K562 (cell line): ENCODE results near the gene TMEM135. TPM values are rescaled to one million over a fixed set of nuclear protein-coding genes. Genes with fewer than 3 reads are reported as not detected.

Experiments
- ATAC-seq: fragments of 200-7000 bp; cut with Tn5 transposase; 3 replicates; pipeline ENCODE4 v1.9.1; 2020; ENCODE audit warnings: moderate library complexity
- BruUV-seq: library from RNA; stranded (reverse); fragments of 400-500 nt; replicated peaks from 2 replicates; lab custom pipeline; 2021; lab: Mats Ljungman, UMichigan
- CTCF ChIA-PET: fragments of 300-600 bp; formaldehyde crosslinking; extraction: SDS; loops from one replicate; lab custom pipeline; 2021; ENCODE audit warnings: low intra/inter-chr PET ratio; lab: Yijun Ruan, JAX
- POLR2A ChIA-PET: fragments of 300-600, 350-650 bp; sonication (Branson Sonifier 250); formaldehyde crosslinking; extraction: SDS; loops from one replicate; lab custom pipeline; 2021; ENCODE audit warnings: antibody characterized with exemption, inconsistent platforms; lab: Yijun Ruan, JAX
- DNase-seq, 4 experiments: peaks; one replicate each; pipeline versions ENCODE4 v3.0.0 to v3.0.0-alpha.2; 2011 to 2018; ENCODE audit warnings: low spot score in 3 of 4, mixed read lengths in 3 of 4; ENCODE audit errors: extremely low read depth in 1 of 4
- FAIRE-seq: peaks from 2 replicates; lab custom pipeline; 2011; peaks lifted over from hg19 to GRCh38; lab: Jason Lieb, UNC
- H2AFZ ChIP-seq: 2 replicates; pipeline ENCODE4 v1.6.0; 2011; ENCODE audit warnings: low read depth, low read length, control low read depth, inconsistent platforms
- H3K27ac ChIP-seq: fragments of 200-600 bp; 3 replicates; pipeline ENCODE4 v1.8.0; 2011; ENCODE audit warnings: low read depth, mild to moderate bottlenecking, control low read depth, inconsistent platforms, low read length, moderate library complexity, mixed read lengths; ENCODE audit errors: extremely low read depth
- H3K27me3 ChIP-seq, 2 experiments: fragments of 300-600 bp in 1 of 2; 2 replicates in 1 of 2; 3 replicates in 1 of 2; pipeline versions ENCODE4 v1.6.0 to v1.8.0; 2011; ENCODE audit warnings: inconsistent platforms in 2 of 2, low read length in 2 of 2, mild to moderate bottlenecking in 1 of 2, mixed read lengths in 1 of 2, moderate library complexity in 1 of 2; ENCODE audit not compliant: control insufficient read depth in 2 of 2, insufficient read depth in 2 of 2
- H3K36me3 ChIP-seq: fragments of 300-600 bp; 3 replicates; pipeline ENCODE4 v1.8.0; 2011; ENCODE audit warnings: mild to moderate bottlenecking, low read length, inconsistent platforms; ENCODE audit not compliant: control insufficient read depth, insufficient read depth
- H3K4me1 ChIP-seq, 2 experiments: fragments of 200-600 bp in 1 of 2; replicated peaks in 1 of 2; 2 replicates in 1 of 2; 3 replicates in 1 of 2; pipeline versions ENCODE4 v1.5.1 to v1.8.0; 2011; ENCODE audit warnings: inconsistent platforms in 2 of 2, low read length in 2 of 2, mild to moderate bottlenecking in 1 of 2, mixed read lengths in 1 of 2, moderate library complexity in 1 of 2; ENCODE audit not compliant: control insufficient read depth in 2 of 2, insufficient read depth in 2 of 2
- H3K4me2 ChIP-seq: 2 replicates; pipeline ENCODE4 v1.6.1; 2011; ENCODE audit warnings: low read length, control low read depth, inconsistent platforms, mixed read lengths; ENCODE audit not compliant: insufficient read depth
- H3K4me3 ChIP-seq: fragments of 200-600 bp; sonication (generic), shearing (Covaris generic); 2 replicates; pipeline ENCODE4 v1.5.1; 2016; ENCODE audit warnings: control low read depth, inconsistent platforms
- H3K79me2 ChIP-seq: fragments of 200-600 bp; 3 replicates; pipeline ENCODE4 v1.8.0; 2011; ENCODE audit warnings: low read length, inconsistent platforms; ENCODE audit not compliant: control insufficient read depth, insufficient read depth
- H3K9ac ChIP-seq, 2 experiments: 2 replicates each; pipeline versions ENCODE4 v1.6.0 to v1.6.1; 2011; ENCODE audit warnings: low read depth in 2 of 2, low read length in 2 of 2, control low read depth in 1 of 2, inconsistent platforms in 1 of 2, mild to moderate bottlenecking in 1 of 2, mixed read lengths in 1 of 2; ENCODE audit not compliant: insufficient read depth in 1 of 2
- H3K9me1 ChIP-seq: one replicate; pipeline ENCODE4 v1.6.0; 2011; ENCODE audit warnings: inconsistent platforms, mild to moderate bottlenecking, low read length, moderate library complexity; ENCODE audit not compliant: control insufficient read depth, insufficient read depth
- H3K9me3 ChIP-seq: replicated peaks from 2 replicates; pipeline ENCODE4 v1.5.1; 2011; ENCODE audit warnings: low read depth, low read length, inconsistent platforms; ENCODE audit not compliant: control insufficient read depth, insufficient read depth
- H4K20me1 ChIP-seq: replicated peaks from 2 replicates; pipeline ENCODE4 v1.6.1; 2011; ENCODE audit warnings: low read length, inconsistent platforms, mixed read lengths; ENCODE audit not compliant: control insufficient read depth, insufficient read depth
- CUX1 ChIP-seq: fragments of 200-800 bp; sonication (Bioruptor generic); IDR thresholded peaks from 2 replicates; pipeline ENCODE4 v1.6.1; 2016; ENCODE audit warnings: missing genetic modification characterization, missing compliant biosample characterization
- ELF4 ChIP-seq: fragments of 450-650 bp; formaldehyde crosslinking; IDR thresholded peaks from 2 replicates; pipeline ENCODE4 v1.4.0; 2022; ENCODE audit warnings: missing genetic modification characterization
- ETV5 ChIP-seq: sonication (generic); formaldehyde crosslinking; IDR thresholded peaks from 2 replicates; pipeline ENCODE4 v1.4.0; 2020; ENCODE audit warnings: low read depth, mild to moderate bottlenecking, missing genetic modification reagents
- MLLT1 ChIP-seq, 2 experiments: fragments of 450-650 bp; IDR thresholded peaks; 2 replicates each; pipeline ENCODE4 v1.6.1; 2016
- NR2C1 ChIP-seq, 2 experiments: fragments of 450-650 bp; IDR thresholded peaks; 2 replicates each; pipeline ENCODE4 v1.6.1; 2017; ENCODE audit warnings: mild to moderate bottlenecking in 2 of 2, antibody characterized with exemption in 1 of 2, inconsistent platforms in 1 of 2, missing compliant biosample characterization in 1 of 2, missing genetic modification characterization in 1 of 2
- RBBP5 ChIP-seq: fragments of 200-600 bp; sonication (generic); IDR thresholded peaks from 2 replicates; pipeline ENCODE4 v1.6.1; 2012; ENCODE audit warnings: borderline replicate concordance, mild to moderate bottlenecking, low read length, control low read depth, inconsistent platforms; ENCODE audit not compliant: insufficient read depth, poor library complexity, severe bottlenecking
- RERE ChIP-seq: sonication (generic); formaldehyde crosslinking; IDR thresholded peaks from 2 replicates; pipeline ENCODE4 v1.8.0; 2023; ENCODE audit warnings: missing genetic modification reagents, mild to moderate bottlenecking, borderline replicate concordance
- SMAD4 ChIP-seq: fragments of 250-450 bp; sonication (Bioruptor Pico); conservative IDR thresholded peaks from 2 replicates; pipeline ENCODE4 v1.8.0; 2021; ENCODE audit warnings: inconsistent platforms, mild to moderate bottlenecking, moderate library complexity
- ZNF436 ChIP-seq: fragments of 250-450, 450-650 bp; sonication (Bioruptor Pico); formaldehyde crosslinking; IDR thresholded peaks from 2 replicates; pipeline ENCODE4 v1.7.0; 2020; ENCODE audit warnings: mild to moderate bottlenecking
- WGBS: fragments of 100-300 bp; shearing (Covaris generic); methylation state at CpG from one replicate; pipeline ENCODE4 v1.1.6; 2016; ENCODE audit warnings: low coverage, mixed read lengths; ENCODE audit not compliant: insufficient coverage; ENCODE audit errors: missing lambda C conversion rate; 5-methylcytosine and 5-hydroxymethylcytosine counted together
- in situ Hi-C: fragments of 300-500 bp; cut with MboI; formaldehyde crosslinking; loops from 4 replicates; pipeline ENCODE4 v1.15.0; 2018; ENCODE audit warnings: inconsistent platforms, mixed read lengths
- intact Hi-C: fragments of 100-400 bp; cut with micrococcal nuclease; formaldehyde crosslinking; loops from 2 replicates; pipeline ENCODE4 v1.14.2; 2022
- polyA plus RNA-seq, 8 experiments: library from polyadenylated mRNA; depleted of rRNA in 4 of 8; stranded (reverse) in 5 of 8; unstranded in 3 of 8; fragments of >200 nt; fragmentation: Nextera tagmentation in 2 of 8; fragmentation: Illumina TruSeq in 1 of 8; extraction: Ambion mirVana in 2 of 8; extraction: Trizol in 1 of 8; gene quantifications; 2 replicates each; pipeline versions ENCODE4 v1.2.1 to v1.2.3, GENCODE V29; 2011 to 2014; ENCODE audit warnings: inconsistent platforms in 1 of 8, missing spikeins in 1 of 8
- total RNA-seq, 7 experiments: library from RNA; depleted of rRNA in 6 of 7; stranded (reverse); fragments of >200 nt in 6 of 7; fragmentation: Illumina TruSeq in 2 of 7; extraction: Trizol in 2 of 7; gene quantifications; 2 replicates each; pipeline versions ENCODE4 v1.2.1 to v1.2.3, GENCODE V29; 2011 to 2021; ENCODE audit warnings: low replicate concordance in 1 of 7

Gene TMEM135
- total and polyA plus RNA-seq, 9 of the 15 experiments (the other 6 are each of a cell fraction or from before 2014, with no cell fraction given): 17.3 to 53.6 (median 24.9) TPM

GRCh38 chr11:87116185-87116584 is 78.5 kb downstream of the TMEM135 start:
- H3K27me3 ChIP-seq: no peaks in the 10 kb centered on the region
- intact Hi-C loops: no loop called here
- no peak for TF ChIP-seq RBBP5
- TF ChIP-seq NR2C1 (IDR thresholded peaks at IDR 0.05): no peak
- TF ChIP-seq NR2C1 (tag; IDR thresholded peaks at IDR 0.05): no peak
- TF ChIP-seq ZNF436 (CRISPR knock-in tag): no peak
- TF ChIP-seq SMAD4 (CRISPR knock-in tag): no peak
- TF ChIP-seq MLLT1 (IDR thresholded peaks at IDR 0.05): no peak
- TF ChIP-seq RERE (CRISPR knock-in tag): no peak
- no peak for TF ChIP-seq CUX1
- no peak for TF ChIP-seq ELF4 (CRISPR knock-in tag)
- TF ChIP-seq ETV5: no peak

More at GRCh38 chr11:87116185-87116584, 78.5 kb downstream of the TMEM135 start:
- ChIA-PET POLR2A (no interaction called here), CTCF (no interaction called here)
- Histone ChIP-seq H2AFZ (no peak overlapping the region), H3K79me2 (no peaks in the 10 kb centered on the region), H3K9me1 (no peaks in the 10 kb centered on the region), H3K4me2 (no peak overlapping the region), H3K4me3 (no peak overlapping the region), H3K9me3 (no peaks in the 10 kb centered on the region), H3K27ac (no peak overlapping the region), H4K20me1 (no peaks in the 10 kb centered on the region), H3K4me1 (no peaks in the 10 kb centered on the region), H3K36me3 (no peaks in the 10 kb centered on the region), H3K9ac (no peak overlapping the region)
- 100% methylated on average over 1 of the region's 1 CpG for WGBS
- in situ Hi-C loops: no loop called here
- BruUV-seq: no TSS peak
- DNase-seq (no peak), FAIRE-seq (no peak), ATAC-seq (no peak)
